GM18873 (cell line): ENCODE data around the gene RALY.
"Not testable (repeated sequence)": the region's sequence is repeated elsewhere in the genome, so short reads cannot be mapped to it uniquely, and the experiment has no call there.

Experiments used
- ATAC-seq: cut with Tn5 transposase; IDR thresholded peaks from one replicate; pipeline ENCODE4 v1.9.1; 2021; ENCODE audit warnings: mild to moderate bottlenecking, moderate library complexity, moderate number of reproducible peaks; ENCODE audit not compliant: unreplicated experiment, low FRiP score

The RALY gene

GRCh38 chr20:34127792-34128191 lies 134.1 kb downstream of the RALY start:
- ATAC-seq = no peak

DNA sequence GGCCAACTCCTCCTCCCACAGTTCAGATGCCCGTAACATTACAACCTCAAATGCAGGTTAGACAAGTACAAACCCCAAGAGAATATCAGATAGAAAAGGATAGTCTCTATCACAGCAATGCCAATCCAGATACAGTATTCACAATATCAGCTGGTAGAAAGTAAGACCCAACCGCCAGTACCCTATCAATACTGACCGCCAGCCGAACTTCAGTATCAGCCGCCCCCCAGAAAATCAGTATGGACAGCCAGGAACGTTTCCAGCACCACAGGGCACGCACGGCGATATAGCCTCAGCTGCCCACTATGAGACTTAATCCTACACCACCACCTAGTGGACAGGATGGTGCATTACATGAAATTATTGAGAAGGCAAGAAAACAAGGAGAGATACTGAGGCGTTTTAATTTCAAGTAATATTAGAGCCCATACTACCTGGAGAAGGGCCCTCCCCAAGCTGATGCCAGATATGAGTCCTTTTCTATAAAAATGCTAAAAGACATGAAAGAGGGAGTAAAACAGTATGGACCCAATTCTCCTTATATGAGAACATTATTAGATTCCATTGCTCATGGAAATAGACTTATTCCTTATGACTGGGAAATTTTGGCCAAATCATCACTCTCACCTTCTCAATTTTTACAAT lies 135.9 kb downstream of the RALY start:
- ATAC-seq = no peak

DNA sequence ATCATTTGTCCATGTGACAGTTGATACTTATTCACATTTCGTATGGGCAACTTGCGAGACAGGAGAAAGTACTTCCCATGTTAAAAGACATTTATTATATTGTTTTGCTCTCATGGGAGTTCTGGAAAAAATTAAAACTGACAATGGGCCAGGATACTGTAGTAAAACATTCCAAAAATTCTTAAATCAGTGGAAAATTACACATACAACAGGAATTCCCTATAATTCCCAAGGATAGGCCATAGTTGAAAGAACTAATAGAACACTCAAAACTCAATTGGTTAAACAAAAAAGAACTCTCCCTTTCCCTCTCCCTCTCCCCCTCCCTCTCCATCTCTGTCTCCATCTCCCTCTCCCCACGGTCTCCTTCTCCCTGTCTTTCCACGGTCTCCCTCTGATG lies 137.8 kb downstream of the RALY start:
- ATAC-seq = no peak

DNA sequence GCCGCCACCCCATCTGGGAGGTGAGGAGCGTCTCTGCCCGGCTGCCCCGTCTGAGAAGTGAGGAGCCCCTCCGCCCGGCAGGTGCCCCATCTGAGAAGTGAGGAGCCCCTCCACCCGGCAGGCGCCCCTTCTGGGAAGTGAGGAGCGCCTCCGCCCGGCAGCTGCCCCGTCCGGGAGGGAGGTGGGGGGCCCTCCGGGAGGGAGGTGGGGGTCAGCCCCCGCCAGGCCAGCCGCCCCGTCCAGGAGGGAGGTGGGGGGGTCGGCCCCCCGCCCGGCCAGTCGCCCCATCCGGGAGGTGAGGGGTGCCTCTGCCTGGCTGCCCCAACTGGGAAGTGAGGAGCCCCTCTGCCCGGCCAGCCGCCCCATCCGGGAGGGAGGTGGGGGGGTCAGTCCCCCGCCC lies 138.8 kb downstream of the RALY start:
- ATAC-seq = not testable (repeated sequence)

GRCh38 chr20:34132943-34133342 lies 139.2 kb downstream of the RALY start:
- not testable (repeated sequence) for ATAC-seq

GRCh38 chr20:34133365-34133860 lies 139.7 kb downstream of the RALY start:
- not testable (repeated sequence) for ATAC-seq
